ENCODE measurements around the gene LIPA. TPM values are rescaled to one million over a fixed set of nuclear protein-coding genes. Genes with fewer than 3 reads are reported as not detected.
"Not testable (repeated sequence)": the region's sequence is repeated elsewhere in the genome, so short reads cannot be mapped to it uniquely, and the experiment has no call there.

Gene LIPA
- total RNA-seq, 1 donor, result 37.2 TPM

DNA sequence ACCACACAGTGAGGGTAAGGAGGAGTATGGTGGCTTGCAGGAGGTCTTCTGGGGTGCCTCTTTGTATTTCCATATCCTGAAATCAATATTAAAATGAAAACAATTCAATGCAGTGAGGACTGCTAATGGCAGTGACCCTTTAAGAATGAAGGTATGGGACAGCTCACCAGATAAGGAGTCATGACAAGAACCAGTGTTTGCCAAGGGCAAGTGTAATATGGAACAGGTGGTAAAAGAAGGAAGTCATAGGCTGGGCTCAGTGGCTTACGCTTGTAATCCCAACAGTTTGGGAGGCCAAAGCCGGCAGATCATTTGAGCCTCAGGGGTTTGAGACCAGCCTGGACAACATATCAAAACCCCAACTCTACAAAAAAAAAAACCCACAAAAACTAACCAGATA, 20.0 kb upstream of the LIPA start:
- no peak for DNase-seq (ENCODE audit: low read depth in 2 of 3, low spot score in 2 of 3)

DNA sequence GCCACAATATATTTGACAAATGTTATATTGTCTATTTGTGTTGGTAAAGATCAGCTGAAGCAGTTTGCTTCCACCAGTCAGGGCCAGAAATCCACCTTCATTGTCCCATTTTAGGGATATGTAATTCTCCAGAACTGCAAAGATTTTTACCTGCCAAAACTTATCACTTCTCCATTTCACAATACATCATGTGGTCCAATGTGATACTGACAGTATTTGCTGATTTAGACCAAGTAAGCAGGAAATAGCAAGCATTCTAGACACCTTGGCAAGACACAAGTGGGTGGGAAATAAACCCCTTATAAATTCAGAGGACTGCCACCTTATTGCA, 18.5 kb upstream of the LIPA start:
- no peak for DNase-seq (ENCODE audit: low read depth in 2 of 3, low spot score in 2 of 3)

DNA sequence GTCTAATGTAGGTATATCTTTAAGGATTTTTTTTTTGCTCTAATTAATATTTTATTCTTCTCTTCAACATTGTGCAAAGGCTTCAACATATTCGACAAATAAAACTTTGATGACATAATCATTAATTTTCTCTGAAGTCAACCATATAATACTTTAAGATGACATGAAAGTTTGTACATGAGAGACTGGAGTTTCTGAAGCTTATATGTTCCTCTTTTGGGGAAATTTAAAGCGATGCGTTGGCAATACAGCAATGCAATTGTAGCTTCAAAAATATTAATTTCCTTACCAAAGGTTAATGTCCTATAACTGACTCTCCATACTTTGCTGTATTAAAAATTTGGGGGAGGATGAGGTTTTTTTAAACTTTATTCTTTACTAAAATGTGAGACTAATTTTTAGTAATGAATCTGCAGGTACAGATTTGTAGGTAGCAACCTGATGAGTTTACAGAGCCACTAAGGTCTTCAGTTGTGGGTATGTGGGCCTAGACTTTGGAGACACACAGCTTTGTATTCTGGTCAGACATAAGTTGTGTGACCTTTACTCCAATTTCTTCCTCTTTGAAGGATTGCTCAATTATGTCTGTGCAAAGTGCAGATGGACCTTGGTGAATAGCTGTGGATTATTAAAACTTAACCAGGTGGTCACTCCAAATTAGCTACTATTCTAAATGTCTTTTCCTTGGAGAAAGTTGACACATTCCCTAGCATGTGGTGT, 18.0 kb upstream of the LIPA start:
- no peak for DNase-seq (ENCODE audit: low read depth in 2 of 3, low spot score in 2 of 3)

DNA sequence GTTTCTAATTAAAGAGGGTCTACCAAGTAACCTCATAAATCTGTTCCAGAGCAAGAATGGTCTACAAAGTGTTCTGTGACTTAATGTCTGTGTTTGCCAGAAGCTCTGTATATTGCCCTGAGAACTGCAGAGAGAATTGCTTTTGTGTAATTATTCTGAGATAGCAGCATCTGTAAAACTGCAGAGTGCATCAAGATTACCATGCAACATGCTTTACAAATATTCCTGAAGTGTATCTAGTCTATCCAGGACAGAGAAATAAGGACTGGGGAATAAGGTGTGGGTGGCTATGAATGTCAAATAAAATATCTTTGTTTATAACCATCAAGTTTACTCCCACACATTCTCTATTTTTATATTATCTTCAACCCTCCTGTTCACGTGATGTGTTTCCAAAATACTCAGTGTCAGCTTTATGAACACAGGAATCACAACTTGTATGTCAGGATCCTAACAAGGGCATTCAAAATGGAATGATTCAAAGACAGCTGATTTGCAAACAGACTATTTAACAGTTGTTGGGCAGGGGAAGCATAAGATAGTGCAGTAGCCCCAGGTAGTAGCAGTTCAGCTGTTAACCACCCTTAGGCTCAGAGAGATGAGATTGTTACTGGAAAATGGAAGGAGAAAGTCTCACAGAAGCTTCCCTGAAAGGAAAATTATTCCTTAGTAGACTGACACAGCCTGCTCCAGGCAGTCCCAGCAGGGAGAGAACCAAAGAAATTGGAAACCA, 15.3 kb upstream of the LIPA start:
- no peak for DNase-seq (ENCODE audit: low read depth in 2 of 3, low spot score in 2 of 3)

DNA sequence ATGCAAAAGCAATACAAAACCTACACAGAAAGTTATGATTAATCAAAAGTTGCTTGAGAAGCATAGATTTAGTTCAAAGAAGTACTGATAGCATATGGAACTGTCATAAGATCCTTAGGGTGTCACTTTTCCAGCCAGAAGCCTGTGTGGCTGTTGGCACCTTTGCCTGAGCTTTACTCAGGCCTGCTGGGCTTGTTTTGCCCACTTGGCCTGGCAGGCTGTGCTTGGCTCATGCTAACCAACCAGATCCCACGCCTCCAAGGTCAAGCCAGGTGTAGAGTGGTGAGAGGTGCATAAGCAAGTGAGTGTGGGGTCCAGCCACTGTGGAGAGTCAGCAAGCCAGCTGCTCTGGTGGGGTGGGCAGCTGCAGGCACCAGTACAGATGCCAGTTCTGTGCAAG, 12.0 kb upstream of the LIPA start:
- DNase-seq (ENCODE audit: low read depth in 2 of 3, low spot score in 2 of 3), result no peak

DNA sequence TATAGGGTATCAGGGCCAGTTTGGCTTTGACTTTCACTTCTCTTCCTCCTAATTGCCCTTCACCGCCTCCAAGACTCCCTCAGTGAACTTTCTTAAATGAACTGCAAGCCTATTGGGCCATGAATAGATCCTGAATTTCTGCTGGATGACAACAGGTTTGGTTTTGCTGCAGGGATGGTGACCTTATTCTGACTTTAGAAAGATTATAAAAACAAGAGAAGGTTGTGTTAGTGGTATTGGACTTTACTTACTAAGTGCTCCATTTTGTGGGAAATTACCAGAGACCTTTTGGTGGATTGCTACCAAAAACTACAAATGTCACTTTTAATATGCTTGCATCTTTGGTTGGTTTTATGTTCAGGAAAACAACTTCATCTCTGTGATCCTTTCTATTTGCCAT, 11.5 kb upstream of the LIPA start:
- DNase-seq (ENCODE audit: low read depth in 2 of 3, low spot score in 2 of 3), result no peak

DNA sequence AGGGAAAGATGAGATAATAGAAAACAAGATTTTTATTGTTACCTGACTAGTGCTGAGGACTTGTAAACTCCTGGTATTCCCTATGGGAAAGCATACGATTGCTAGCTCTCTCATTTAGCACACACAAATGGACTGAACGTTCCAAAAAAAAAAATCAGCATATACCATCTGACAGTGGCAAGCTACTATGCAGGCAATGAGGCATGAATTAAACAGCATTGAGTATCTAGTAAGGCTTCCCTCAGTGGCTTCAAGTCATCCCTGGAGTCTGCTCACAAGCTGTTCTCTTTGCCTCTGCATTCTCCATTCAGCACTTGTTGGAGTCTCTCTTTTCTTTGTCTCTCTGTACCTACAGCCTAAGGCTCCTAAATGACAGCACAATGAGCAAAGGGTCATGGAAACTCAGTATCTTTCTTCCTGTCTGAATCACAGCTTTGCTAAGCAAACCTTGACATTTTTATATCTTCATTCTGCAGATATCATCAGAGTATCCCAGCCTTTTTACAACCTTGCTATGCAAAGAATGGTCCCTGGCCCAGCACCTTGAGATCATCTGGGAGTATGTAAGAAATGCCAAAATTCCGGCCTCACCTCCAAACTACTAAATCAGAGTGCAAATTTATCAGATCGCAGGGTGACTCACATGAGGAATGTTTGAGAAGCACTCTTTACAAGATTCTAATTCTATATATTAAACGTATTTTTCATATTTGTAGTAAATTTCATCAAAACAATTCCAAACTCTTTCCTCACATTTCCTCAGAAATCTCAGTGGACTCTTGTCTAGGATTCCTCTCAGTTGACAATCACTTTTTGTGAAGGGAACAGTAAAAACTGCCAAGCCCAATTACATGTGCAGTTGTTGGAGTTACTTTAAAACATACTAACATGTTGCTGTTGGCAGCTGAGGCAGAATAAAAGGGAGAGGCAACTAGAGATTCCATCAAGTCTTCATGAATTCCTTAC, 10.8 kb upstream of the LIPA start:
- DNase-seq (ENCODE audit: low read depth in 2 of 3, low spot score in 2 of 3), result no peak

DNA sequence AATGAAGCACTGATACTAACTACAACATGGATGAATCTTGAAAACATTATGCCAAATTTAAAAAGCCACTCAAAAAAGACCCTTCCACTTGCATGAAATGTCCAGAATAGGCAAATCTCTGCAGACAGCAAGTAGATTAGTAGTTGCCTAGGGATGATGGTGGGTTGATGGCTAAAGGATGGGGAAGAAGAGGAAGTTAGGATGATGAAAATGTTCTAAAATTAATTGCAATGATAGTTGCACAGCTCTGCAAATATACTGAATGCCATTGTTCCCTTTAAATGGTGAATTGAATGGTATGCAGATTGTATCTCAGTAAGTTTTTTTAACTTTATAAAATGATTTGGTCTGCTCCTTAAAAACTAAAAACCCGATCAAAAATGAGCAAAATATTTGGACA, 7.3 kb upstream of the LIPA start:
- DNase-seq (ENCODE audit: low read depth in 2 of 3, low spot score in 2 of 3), result no peak

DNA sequence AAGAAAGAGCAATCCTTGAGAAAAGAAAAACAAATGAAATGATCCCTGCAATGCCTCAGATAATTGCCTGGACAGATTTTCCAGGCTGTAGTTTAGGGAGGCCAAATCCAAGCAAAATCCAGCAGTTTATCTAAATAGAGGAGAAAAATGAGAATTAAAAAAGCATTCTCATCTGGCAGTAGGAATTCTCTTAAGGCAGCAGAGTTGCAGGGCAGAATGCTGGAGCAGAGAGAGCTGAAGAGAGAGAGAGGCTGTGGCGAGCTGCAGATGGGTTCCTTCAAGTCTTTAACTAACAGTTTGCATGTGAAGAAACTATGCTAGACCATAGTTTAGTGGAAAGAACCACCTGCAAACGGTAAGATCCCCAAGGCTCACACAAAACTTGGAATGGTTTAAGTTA, 6.0 kb upstream of the LIPA start:
- no peak for DNase-seq (ENCODE audit: low read depth in 2 of 3, low spot score in 2 of 3)

DNA sequence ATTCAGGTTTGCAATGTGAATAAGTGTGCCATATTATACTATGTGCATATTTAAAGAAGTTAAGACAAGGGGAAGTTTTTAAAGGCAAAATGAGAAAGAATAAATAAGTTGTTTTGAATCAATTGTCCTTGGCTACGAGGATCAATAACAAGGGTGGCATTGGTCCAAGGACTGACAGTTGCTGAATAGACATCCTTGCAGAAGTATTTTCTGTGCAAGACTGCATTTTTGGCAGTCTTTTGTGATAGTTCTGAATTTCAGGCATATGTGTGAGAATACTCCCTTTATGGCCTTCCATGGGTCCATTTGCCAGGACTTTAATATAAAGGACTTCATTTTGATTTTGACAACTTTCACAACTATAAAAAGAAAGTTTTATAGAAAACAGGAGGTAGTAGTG, 5.4 kb upstream of the LIPA start:
- DNase-seq (ENCODE audit: low read depth in 2 of 3, low spot score in 2 of 3), result no peak

DNA sequence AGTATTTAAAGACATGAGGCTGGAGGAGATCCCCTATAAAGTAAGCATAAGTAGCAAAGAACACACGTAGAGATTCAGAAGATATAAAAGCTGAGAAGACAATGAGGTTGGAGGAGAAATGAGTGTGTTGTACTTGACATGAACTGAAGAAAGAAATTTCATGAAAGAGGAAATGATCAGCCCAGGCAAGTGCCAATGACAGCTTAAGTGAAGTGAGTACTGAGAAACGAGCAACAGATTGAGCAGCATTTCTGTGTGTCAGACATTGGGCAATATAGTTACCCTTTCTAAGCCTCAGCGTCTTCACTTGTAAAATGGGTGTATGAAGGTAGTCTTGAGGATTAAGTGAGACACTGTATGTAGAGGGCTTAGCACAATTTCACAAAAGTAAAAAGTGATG, 4.8 kb upstream of the LIPA start:
- DNase-seq (ENCODE audit: low read depth in 2 of 3, low spot score in 2 of 3), result no peak

DNA sequence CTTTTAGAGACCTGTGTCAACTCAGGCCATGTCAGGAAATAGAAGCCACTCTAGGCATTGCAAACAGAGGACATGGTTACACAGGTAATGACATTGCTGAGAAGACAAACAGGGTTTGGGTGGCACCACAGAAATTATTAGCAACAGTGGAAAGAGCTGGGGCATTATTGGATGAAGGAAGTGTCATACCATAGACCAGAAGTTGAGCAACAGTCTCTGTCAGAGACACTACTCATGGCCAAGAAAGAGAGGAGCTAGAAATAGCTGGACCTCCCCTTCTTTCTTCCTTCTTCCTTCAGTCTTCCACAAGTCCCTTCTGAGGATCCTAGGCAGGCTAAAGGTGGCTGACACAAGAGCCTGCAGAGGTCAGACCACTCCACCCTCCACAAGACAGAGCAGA, 4.2 kb upstream of the LIPA start:
- DNase-seq (ENCODE audit: low read depth in 2 of 3, low spot score in 2 of 3), result no peak

DNA sequence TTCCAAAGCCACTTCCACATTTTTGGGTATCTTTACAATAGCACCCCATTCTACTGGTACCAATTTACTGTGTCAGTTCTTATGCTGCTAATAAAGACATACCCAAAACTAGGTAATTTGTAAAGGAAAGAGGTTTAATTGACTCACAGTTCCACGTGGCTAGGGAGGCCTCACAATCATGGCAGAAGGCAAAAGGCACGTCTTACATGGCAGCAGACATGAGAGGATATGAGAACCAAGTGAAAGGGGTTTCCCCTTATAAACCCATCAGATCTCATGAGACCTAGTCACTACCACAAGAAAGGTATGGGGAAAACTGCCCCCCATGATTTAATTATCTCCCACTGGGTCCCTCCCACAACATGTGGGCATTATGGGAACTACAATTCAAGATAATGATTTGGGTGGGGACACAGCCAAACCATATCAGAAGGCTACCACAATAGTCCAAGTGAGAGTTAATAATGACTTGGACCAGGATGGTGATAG, 3.6 kb upstream of the LIPA start:
- not testable (repeated sequence) for DNase-seq (ENCODE audit: low read depth in 2 of 3, low spot score in 2 of 3)

DNA sequence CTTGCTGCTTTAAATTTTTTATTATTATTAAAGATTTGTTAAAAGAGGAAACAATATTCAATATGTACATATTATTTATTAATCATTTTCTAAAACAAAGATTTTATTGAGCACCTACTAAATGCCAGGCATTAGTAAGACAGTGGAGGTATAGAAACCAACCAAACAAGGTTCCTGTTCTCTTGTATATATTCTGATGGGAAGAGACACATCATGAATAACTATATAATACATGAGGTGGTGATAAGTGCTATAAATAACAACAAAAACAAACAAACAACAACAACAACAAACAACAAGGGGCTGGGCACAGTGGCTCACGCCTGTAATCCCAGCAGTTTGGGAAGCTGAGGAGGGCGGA, 630 bp upstream of the LIPA start:
- DNase-seq (ENCODE audit: low read depth in 2 of 3, low spot score in 2 of 3), result no peak

DNA sequence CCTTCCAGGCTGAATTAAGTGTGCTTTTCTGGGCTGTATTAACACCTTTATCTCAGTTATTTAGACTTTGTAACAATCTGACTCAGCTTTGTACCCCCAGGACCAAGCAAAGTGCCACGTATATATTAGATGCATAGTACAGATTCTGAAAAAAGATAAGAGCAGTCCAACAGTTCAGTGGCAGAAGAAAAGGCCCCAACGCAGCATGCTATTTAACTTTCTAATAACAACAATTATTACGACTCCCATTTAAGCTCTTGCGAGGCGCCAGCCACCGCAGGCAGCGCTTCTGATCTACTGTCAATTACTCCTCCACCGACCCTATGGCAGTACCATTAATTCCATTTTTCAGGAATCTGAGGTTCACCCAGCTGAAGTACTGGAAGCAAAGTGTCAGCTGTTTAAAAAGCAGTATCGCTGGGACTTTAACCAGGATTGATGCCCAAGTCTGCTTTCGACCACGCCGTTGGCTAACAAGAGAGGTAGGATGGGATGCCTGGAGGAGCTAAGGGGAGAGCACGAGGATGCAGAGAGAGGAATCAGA, 638 bp downstream of the LIPA start:
- no peak for DNase-seq (ENCODE audit: low read depth in 2 of 3, low spot score in 2 of 3)

DNA sequence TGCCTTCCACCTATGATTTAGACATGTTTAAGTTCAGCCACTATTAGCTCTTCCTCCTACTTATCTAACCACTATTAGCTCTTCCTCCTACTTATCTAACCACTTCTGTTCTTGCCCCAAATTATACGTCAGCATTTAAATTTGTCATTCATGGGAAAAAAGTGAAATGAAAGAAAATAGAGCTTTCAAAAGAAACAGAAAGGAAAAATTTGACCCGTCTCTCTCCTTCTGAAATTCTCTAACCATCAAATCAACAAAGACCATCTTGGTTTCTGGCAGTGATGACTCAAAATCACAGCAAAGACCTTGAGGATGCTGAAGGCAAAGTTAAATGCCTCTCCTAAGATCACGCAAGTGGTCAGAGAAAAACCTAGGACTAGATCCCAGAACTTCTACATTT, 2.6 kb downstream of the LIPA start:
- no peak for DNase-seq (ENCODE audit: low read depth in 2 of 3, low spot score in 2 of 3)

DNA sequence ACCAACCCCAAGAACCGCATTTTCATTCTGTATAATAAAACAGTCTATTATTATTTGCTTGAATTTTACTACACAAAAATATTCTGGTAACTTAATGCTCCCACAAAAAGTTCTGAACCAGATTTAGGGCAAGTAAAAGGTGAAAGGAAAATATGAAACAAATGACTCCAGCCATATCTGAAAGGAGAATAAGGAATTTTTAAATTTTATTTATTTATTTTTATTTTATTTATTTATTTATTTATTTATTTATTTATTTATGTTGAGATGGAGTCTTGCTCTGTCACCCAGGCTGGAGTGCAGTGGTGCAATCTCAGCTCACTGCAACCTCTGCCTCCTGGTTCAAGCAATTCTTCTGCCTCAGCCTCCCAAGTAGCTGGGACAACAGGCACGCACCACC, 4.0 kb downstream of the LIPA start:
- not testable (repeated sequence) for DNase-seq (ENCODE audit: low read depth in 2 of 3, low spot score in 2 of 3)

DNA sequence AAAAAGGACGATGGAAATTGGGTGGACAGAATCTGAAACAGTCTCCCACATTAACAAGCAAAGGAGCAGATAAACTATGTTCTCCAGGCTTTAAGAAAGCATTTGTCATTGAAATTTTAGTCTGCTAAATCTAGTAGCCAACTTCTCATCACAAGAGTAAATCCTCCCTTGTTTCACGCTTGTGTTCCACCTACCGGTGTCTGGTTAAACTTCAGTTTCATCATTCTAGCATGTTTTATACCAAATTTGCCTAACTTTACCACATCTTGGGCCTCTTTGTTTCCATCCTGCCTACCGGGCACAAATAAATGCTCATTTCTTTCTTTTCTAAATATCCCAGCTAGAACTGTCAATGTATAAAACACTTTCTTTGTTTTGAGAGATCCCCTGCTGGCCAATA, 5.8 kb downstream of the LIPA start:
- no peak for DNase-seq (ENCODE audit: low read depth in 2 of 3, low spot score in 2 of 3)

DNA sequence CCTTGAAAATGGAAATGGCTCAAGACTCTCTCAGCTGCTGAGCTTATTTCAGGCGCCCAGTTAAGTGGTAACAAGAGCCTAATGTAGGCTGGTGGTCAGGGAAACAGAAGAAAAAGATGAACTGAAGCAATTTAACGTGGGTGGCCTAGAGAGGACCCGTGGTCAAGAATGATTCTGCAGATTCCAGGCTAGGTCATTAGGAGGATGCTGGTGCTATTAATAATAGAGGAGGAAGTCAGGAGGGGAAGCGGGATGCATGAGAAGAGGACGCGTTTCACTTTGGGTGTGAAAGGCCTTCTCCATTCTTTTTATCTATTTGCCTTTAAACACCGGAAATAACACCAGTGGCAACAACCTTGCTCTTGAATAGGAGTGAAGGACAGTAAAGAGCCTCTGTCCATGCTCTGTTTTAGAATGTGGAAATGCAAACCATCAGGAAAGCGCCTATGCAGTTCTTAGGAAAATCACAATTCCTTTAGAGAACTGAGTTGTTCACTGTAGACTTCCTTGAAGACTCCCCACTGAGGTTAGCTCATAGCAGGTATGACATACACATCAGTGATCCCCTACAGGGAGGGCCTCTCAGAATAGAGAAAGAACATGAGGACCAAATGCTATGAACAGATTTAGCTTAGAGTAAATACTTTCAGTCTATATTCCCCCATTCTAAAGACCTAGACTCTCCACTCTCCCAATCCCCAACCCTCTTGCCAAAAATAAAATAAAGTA, 8.6 kb downstream of the LIPA start:
- DNase-seq (ENCODE audit: low read depth in 2 of 3, low spot score in 2 of 3), result no peak

DNA sequence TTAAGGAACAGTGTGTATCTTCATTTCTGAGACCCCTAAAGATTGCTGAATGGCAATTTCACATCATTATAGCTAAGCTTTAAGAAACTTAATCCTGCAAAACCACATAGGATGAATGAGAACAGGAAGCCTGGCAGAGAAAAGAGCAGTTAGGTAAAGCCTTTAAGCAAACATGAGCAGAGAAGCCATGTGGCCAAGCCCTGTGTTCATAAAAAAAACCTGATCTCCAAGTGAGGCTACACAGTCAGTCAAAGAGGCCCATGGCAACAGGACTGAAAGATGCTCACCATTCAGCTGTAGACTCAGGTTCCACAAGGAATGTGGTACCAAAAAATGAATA, 9.3 kb downstream of the LIPA start:
- no peak for DNase-seq (ENCODE audit: low read depth in 2 of 3, low spot score in 2 of 3)
